SJCRH30 (cell line): ENCODE results near the gene MOV10. TPM values are rescaled to one million over a fixed set of nuclear protein-coding genes. Genes with fewer than 3 reads are reported as not detected.

Experiments used
- DNase-seq, 2 experiments: peaks; one replicate each; pipeline ENCODE4 v3.0.0-alpha.2; 2015 to 2020
- H3K27ac ChIP-seq: fragments of 250-450 bp; sonication (Bioruptor Pico); 2 replicates; pipeline ENCODE4 v1.5.1; 2020; ENCODE audit warnings: mild to moderate bottlenecking, moderate library complexity
- H3K27me3 ChIP-seq: fragments of 250-450 bp; sonication (Bioruptor Pico); 2 replicates; pipeline ENCODE4 v1.5.1; 2020; ENCODE audit warnings: mild to moderate bottlenecking, moderate library complexity
- H3K36me3 ChIP-seq: fragments of 250-450 bp; sonication (Bioruptor Pico); 2 replicates; pipeline ENCODE4 v1.5.1; 2020; ENCODE audit warnings: mild to moderate bottlenecking, moderate library complexity
- H3K4me1 ChIP-seq: fragments of 250-450 bp; sonication (Bioruptor Pico); 2 replicates; pipeline ENCODE4 v1.5.1; 2020; ENCODE audit warnings: mild to moderate bottlenecking, moderate library complexity
- H3K4me3 ChIP-seq: fragments of 250-450 bp; sonication (Bioruptor Pico); 2 replicates; pipeline ENCODE4 v1.5.1; 2020; ENCODE audit warnings: mild to moderate bottlenecking, moderate library complexity
- H3K9me3 ChIP-seq: fragments of 250-450 bp; sonication (Bioruptor Pico); replicated peaks from 2 replicates; pipeline ENCODE4 v1.5.1; 2020; ENCODE audit warnings: mild to moderate bottlenecking, moderate library complexity
- total RNA-seq: library from RNA; depleted of rRNA; stranded (reverse); fragments of >200 nt; shearing (Covaris generic); gene quantifications from 2 replicates; pipeline ENCODE4 v1.2.3, GENCODE V29; 2014

The MOV10 gene
- total RNA-seq, 1 experiment from 2014 or later: 45.7 TPM

GRCh38 chr1:112643080-112643479 lies 31.4 kb upstream of the MOV10 start:
- Histone ChIP-seq H3K27me3 (no peaks in the 10 kb centered on the region), H3K27ac (no peak overlapping the region), H3K4me1 (no peaks in the 10 kb centered on the region), H3K9me3 (0 out of 2 replicates have a peak, but pooled peaks cover 2% of the 10 kb centered on the region), H3K36me3 (peaks cover 28% of the 10 kb centered on the region), H3K4me3 (no peak overlapping the region)
- no peak for DNase-seq

- Histone ChIP-seq H3K9me3 (0 out of 2 replicates have a peak, but pooled peaks cover 2% of the 10 kb centered on the region), H3K4me3 (no peak overlapping the region), H3K4me1 (no peaks in the 10 kb centered on the region), H3K36me3 (peaks cover 54% of the 10 kb centered on the region), H3K27ac (no peak overlapping the region), H3K27me3 (no peaks in the 10 kb centered on the region)
- DNase-seq: no peak
Observed at GRCh38 chr1:112646225-112646624, 28.2 kb upstream of the MOV10 start.

DNA sequence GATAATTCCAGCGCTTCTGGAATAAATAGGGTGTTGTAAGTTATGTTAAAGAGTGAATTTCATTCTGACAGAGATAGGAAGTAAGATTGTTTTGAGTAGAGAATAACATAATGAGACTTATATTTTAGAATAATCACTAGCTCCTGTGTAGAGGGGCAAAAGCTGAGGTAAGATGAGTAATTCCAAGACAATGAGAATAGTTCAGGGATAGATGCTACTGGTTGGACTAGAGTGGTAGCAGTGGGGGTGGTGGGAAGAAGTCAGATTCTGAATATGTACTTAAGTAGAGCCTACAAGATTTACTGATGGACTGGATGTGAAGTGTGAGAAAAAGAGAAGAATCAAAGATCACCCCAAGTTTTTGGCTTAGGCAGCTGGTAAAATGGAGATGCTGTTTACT lies 23.3 kb upstream of the MOV10 start:
- no peaks in the 10 kb centered on the region for H3K9me3 ChIP-seq

DNA sequence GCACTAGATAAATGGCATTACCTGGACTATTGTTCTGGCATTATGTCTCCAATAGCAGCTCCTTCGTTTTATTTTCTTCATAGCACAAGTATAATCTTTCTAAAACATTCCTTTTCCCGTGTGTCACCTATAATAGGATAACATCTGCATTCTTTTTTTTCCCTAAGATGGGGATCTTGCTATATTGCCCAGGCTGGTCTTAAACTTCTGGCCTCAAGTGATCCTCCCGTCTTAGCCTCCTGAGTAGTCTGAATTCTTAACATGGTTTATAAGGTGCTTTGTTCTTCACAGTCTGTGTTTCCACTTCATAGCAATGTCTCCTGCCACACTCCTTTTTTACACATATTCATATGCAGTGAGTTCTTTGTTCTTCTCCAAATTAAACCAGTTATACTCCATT lies 8.6 kb upstream of the MOV10 start:
- Histone ChIP-seq H3K4me1 (no peaks in the 10 kb centered on the region), H3K36me3 (peaks cover 81% of the 10 kb centered on the region), H3K4me3 (no peak overlapping the region), H3K9me3 (no peaks in the 10 kb centered on the region), H3K27me3 (no peaks in the 10 kb centered on the region), H3K27ac (no peak overlapping the region)
- DNase-seq: no peak

More for the DNA sequence above, 23.3 kb upstream of the MOV10 start:
- no peak overlapping the region for H3K4me3 ChIP-seq
- H3K27ac ChIP-seq: no peak overlapping the region
- H3K4me1 ChIP-seq: no peaks in the 10 kb centered on the region
- DNase-seq: no peak
- H3K27me3 ChIP-seq: no peaks in the 10 kb centered on the region
- peaks cover 80% of the 10 kb centered on the region for H3K36me3 ChIP-seq

DNA sequence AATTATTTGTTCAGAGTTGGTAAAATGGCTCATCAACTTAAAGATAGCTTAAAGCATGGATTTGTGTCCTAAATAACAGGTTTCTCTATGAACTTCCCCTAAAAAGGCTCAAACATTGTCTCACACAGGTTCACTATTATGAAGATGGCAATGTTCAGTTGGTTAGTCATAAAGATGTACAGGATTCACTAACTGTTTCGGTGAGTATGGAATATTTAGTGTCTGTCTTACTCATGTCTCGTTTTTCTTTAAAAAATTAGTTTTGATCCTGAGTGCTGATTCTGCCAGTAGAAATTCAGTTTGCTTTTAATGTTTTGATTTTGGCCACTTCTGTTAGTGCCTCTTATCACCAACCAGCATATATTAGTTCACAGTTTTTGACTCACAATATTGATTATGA lies 7.5 kb upstream of the MOV10 start:
- H3K27me3 ChIP-seq: no peaks in the 10 kb centered on the region
- H3K9me3 ChIP-seq: no peaks in the 10 kb centered on the region
- no peak overlapping the region for H3K27ac ChIP-seq
- peaks cover 74% of the 10 kb centered on the region for H3K36me3 ChIP-seq
- DNase-seq: no peak
- no peak overlapping the region for H3K4me3 ChIP-seq
- H3K4me1 ChIP-seq: no peaks in the 10 kb centered on the region

- Histone ChIP-seq H3K27me3 (no peaks in the 10 kb centered on the region), H3K9me3 (no peaks in the 10 kb centered on the region), H3K4me1 (no peaks in the 10 kb centered on the region; the same call in 1 of the 2 replicates), H3K4me3 (no peak overlapping the region), H3K27ac (no peak overlapping the region), H3K36me3 (peaks cover 31% of the 10 kb centered on the region)
- no peak for DNase-seq
Observed at GRCh38 chr1:112672009-112672408, 2.5 kb upstream of the MOV10 start.

- no peaks in the 10 kb centered on the region for H3K9me3 ChIP-seq
- H3K27ac ChIP-seq: no peak overlapping the region
- H3K36me3 ChIP-seq: peaks cover 26% of the 10 kb centered on the region; the same call in 1 of the 2 replicates
Observed at GRCh38 chr1:112672842-112673241, 1.6 kb upstream of the MOV10 start.

GRCh38 chr1:112673592-112674439 lies 643 bp upstream of the MOV10 start:
- Histone ChIP-seq H3K4me1 (no peaks in the 10 kb centered on the region; the same call in 1 of the 2 replicates), H3K27me3 (no peaks in the 10 kb centered on the region), H3K9me3 (no peaks in the 10 kb centered on the region), H3K36me3 (peaks cover 19% of the 10 kb centered on the region; the same call in 1 of the 2 replicates), H3K4me3 (peak overlapping the region; percentile 88), H3K27ac (peak overlapping the region; percentile 81)
- peak in 1 of 2 experiments; percentile 43 for DNase-seq

More at GRCh38 chr1:112672842-112673241, 1.6 kb upstream of the MOV10 start:
- no peaks in the 10 kb centered on the region; the same call in 1 of the 2 replicates for H3K4me1 ChIP-seq
- H3K27me3 ChIP-seq: no peaks in the 10 kb centered on the region
- DNase-seq: no peak
- no peak overlapping the region for H3K4me3 ChIP-seq

GRCh38 chr1:112674986-112675727 lies 698 bp downstream of the MOV10 start:
- H3K27ac ChIP-seq: peak overlapping the region; percentile 81
- peaks cover 9% of the 10 kb centered on the region; the same call in 1 of the 2 replicates for H3K36me3 ChIP-seq
- H3K4me3 ChIP-seq: peak overlapping the region; percentile 88
- no peaks in the 10 kb centered on the region for H3K9me3 ChIP-seq
- H3K4me1 ChIP-seq: no peaks in the 10 kb centered on the region; the same call in 1 of the 2 replicates
- peak; percentile 67 to 74 for DNase-seq
- no peaks in the 10 kb centered on the region for H3K27me3 ChIP-seq

DNA sequence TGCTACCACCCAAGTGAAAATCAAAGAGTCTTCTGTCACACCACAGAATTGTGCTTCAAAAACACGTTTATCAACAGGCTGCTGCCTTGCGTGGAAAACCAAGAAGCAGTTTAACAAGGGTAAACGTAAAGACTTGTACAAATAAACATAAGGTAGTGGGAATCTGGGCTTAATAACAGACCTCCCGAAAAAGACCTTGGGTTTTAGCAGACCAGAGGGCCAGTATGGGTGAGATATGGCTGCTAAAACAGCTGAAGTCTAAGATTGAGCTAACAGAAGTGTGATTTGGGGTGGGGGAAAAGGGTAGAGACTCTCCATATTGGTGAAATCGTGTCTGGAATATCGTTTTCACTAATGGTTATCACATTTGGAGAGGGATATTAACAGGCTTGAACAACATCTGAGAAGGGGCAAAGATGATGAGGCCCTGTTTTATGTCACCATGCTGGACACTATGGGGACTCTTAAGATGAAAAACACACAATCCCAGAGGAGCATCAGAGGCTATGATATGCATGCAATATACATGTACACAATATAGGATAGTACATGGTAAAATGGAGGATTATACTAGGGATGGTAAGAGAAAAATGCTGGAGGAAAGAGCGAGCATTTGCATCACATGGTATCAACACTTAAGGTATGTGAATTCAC lies 1.4 kb downstream of the MOV10 start:
- Histone ChIP-seq H3K4me1 (no peaks in the 10 kb centered on the region; the same call in 1 of the 2 replicates), H3K36me3 (peaks cover 7% of the 10 kb centered on the region; the same call in 1 of the 2 replicates), H3K27me3 (no peaks in the 10 kb centered on the region), H3K9me3 (no peaks in the 10 kb centered on the region), H3K4me3 (peak overlapping the region; percentile 88), H3K27ac (peak overlapping the region; percentile 81; the same call in 1 of the 2 replicates)
- no peak for DNase-seq

DNA sequence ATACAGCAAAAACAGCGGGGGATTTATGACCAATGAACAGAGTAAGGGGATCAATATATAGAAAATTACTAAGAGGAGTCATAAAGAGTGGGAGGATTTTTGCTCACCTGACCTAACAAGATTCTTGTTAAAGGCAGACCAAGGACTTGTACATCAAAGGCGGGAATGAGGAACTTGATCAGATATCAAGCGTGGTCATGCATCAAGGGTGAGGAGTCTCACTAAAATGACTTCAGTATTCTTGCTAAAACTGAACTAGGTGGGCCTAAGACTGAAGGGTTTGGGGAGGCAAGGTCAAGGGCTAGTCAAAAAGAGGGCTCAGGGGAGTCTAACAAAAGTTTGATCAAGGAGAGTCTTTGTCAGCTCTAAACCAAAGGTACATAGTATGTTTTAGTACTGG lies 2.1 kb downstream of the MOV10 start:
- Histone ChIP-seq H3K27me3 (no peaks in the 10 kb centered on the region), H3K27ac (no peak overlapping the region)

DNA sequence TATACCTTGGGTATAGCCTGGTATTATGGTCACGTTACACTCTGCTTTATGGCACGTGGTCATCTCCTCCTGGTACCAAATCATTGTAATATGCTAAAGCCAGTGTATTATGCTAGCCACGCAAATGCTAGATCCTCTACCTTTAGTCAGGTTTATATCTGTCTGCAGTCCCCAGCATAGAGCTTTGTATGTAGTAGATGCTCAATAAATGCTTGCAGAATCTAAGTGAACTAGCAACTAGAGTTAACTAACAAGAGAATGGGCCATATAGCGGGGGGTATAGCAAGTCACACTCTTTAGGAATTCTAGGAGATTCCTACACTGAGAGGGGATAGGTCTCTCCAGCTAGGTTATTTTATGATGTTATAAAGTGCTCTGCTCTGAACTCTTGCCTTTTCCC lies 3.0 kb downstream of the MOV10 start:
- no peak overlapping the region for H3K4me3 ChIP-seq

More for the DNA sequence above, 2.1 kb downstream of the MOV10 start:
- no peak for DNase-seq
- Histone ChIP-seq H3K4me3 (no peak overlapping the region), H3K4me1 (no peaks in the 10 kb centered on the region; the same call in 1 of the 2 replicates), H3K9me3 (no peaks in the 10 kb centered on the region), H3K36me3 (peaks cover 3% of the 10 kb centered on the region; the same call in 1 of the 2 replicates)

DNA sequence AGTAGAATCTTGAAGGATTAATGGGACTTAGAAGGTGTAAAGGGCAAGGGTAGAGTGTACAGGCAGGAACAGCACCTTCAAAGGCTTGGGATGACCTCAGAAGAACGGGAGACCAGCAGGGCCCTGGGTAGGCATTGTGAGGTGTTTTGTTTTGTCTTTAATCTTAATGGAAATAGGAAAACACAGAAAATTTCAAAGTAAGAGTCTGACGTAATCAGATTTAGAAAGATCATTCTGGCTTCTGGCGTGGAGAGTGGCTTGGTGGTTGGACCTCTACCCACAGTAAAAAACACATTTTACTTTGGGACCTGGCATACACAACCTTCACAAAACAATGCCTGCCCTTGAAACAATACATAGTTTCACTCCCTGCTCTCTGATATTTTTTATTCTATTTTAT lies 4.1 kb downstream of the MOV10 start:
- DNase-seq: no peak
- Histone ChIP-seq H3K9me3 (no peaks in the 10 kb centered on the region), H3K4me3 (no peak overlapping the region), H3K27me3 (no peaks in the 10 kb centered on the region), H3K36me3 (peaks cover 2% of the 10 kb centered on the region; the same call in 1 of the 2 replicates), H3K4me1 (no peaks in the 10 kb centered on the region; the same call in 1 of the 2 replicates), H3K27ac (no peak overlapping the region)

More for the DNA sequence above, 3.0 kb downstream of the MOV10 start:
- Histone ChIP-seq H3K27ac (no peak overlapping the region), H3K4me1 (no peaks in the 10 kb centered on the region; the same call in 1 of the 2 replicates), H3K36me3 (peaks cover 2% of the 10 kb centered on the region; the same call in 1 of the 2 replicates), H3K27me3 (no peaks in the 10 kb centered on the region), H3K9me3 (no peaks in the 10 kb centered on the region)
- DNase-seq: no peak

GRCh38 chr1:112685913-112686312 lies 11.5 kb downstream of the MOV10 start:
- Histone ChIP-seq H3K4me3 (no peak overlapping the region), H3K27me3 (no peaks in the 10 kb centered on the region), H3K27ac (no peak overlapping the region), H3K36me3 (0 out of 2 replicates have a peak, but pooled peaks cover 5% of the 10 kb centered on the region), H3K9me3 (no peaks in the 10 kb centered on the region), H3K4me1 (peaks cover 17% of the 10 kb centered on the region)
- DNase-seq: no peak
